Measurements from ENCODE around the gene SDK1. TPM values are rescaled to one million over a fixed set of nuclear protein-coding genes. Genes with fewer than 3 reads are reported as not detected.

Gene SDK1
- total RNA-seq, 1 donor, result 0.36 TPM

DNA sequence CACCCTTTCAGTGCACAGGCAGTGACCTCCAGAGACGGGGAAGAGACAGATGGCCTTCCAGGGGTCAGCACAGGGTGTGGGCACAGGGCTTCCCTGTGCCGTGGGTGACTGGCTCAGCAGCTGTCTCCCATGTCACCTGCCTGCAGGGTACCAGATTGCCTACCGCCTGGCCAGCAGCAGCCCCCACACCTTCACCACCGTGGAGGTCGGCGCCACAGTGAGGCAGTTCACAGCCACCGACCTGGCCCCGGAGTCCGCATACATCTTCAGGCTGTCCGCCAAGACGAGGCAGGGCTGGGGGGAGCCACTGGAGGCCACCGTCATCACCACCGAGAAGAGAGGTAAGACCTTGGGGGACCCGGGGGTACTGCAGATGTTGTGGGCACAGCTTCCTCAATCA is 844.5 kb downstream of the SDK1 start:
- Histone ChIP-seq H3K9me3 (ENCODE audit: low read depth, low read length) (no peaks in the 10 kb centered on the region), H3K4me2 (ENCODE audit: insufficient read depth, low read length) (no peak overlapping the region), H3K4me1 (ENCODE audit: insufficient read depth, low read length) (no peaks in the 10 kb centered on the region), H3K4me3 (ENCODE audit: insufficient read depth, low read length) (no peak overlapping the region), H3K79me2 (ENCODE audit: insufficient read depth, low read length) (no peaks in the 10 kb centered on the region), H3K27me3 (ENCODE audit: insufficient read depth, low read length) (no peaks in the 10 kb centered on the region), H3K27ac (ENCODE audit: low read depth, low read length) (no peak overlapping the region), H3K36me3 (ENCODE audit: insufficient read depth, low read length) (no peaks in the 10 kb centered on the region), H2AFZ (ENCODE audit: low read length) (no peak overlapping the region), H4K20me1 (ENCODE audit: insufficient read depth, low read length) (no peaks in the 10 kb centered on the region)
- DNase-seq (ENCODE audit: insufficient read length, low spot score, missing footprints), result peak; percentile 49
- TF ChIP-seq, protein P1, sequence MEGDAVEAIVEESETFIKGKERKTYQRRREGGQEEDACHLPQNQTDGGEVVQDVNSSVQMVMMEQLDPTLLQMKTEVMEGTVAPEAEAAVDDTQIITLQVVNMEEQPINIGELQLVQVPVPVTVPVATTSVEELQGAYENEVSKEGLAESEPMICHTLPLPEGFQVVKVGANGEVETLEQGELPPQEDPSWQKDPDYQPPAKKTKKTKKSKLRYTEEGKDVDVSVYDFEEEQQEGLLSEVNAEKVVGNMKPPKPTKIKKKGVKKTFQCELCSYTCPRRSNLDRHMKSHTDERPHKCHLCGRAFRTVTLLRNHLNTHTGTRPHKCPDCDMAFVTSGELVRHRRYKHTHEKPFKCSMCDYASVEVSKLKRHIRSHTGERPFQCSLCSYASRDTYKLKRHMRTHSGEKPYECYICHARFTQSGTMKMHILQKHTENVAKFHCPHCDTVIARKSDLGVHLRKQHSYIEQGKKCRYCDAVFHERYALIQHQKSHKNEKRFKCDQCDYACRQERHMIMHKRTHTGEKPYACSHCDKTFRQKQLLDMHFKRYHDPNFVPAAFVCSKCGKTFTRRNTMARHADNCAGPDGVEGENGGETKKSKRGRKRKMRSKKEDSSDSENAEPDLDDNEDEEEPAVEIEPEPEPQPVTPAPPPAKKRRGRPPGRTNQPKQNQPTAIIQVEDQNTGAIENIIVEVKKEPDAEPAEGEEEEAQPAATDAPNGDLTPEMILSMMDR (IDR thresholded peaks at IDR 0.05; ENCODE audit: extremely low read depth, low read depth, low read length), result no peak

DNA sequence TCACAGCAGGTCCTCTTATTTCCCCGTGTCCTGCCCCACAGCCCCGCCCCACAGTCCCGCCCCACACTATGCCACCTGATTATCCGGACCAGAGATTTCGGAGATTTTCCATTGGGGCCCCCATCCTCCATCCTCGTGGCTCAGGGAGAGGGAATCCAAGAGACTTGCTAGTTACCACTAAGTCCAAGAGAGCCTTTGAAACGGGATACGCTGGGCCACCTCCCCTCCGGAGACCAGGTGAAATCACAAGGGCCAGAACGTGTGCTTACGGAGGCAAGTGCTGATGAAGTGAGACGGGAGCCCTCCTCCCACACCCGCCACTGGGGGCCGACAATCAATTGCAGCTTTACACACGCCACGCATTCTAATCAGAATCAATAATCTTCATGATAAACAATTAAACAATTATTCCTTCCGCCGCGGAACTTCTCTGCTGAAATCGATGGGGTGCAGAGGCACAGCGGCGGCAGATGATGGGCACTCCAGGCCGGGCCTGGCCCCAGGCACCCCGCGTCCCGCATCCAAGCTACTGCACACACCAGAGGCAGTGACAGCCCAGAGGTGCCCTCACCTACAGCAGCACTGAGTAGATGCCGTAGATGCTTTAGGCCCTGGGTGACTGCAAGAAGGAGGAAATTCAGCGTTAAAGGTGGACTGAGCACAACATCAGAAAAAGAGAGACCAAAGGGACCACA is 847.0 kb downstream of the SDK1 start:
- DNase-seq (ENCODE audit: insufficient read length, low spot score, missing footprints), result peak; percentile 42
- Histone ChIP-seq H3K36me3 (ENCODE audit: insufficient read depth, low read length) (no peaks in the 10 kb centered on the region), H3K4me3 (ENCODE audit: insufficient read depth, low read length) (no peak overlapping the region), H2AFZ (ENCODE audit: low read length) (no peak overlapping the region), H3K9me3 (ENCODE audit: low read depth, low read length) (no peaks in the 10 kb centered on the region), H3K4me1 (ENCODE audit: insufficient read depth, low read length) (no peaks in the 10 kb centered on the region), H3K4me2 (ENCODE audit: insufficient read depth, low read length) (no peak overlapping the region), H3K27me3 (ENCODE audit: insufficient read depth, low read length) (no peaks in the 10 kb centered on the region), H3K79me2 (ENCODE audit: insufficient read depth, low read length) (no peaks in the 10 kb centered on the region), H3K27ac (ENCODE audit: low read depth, low read length) (no peak overlapping the region), H4K20me1 (ENCODE audit: insufficient read depth, low read length) (no peaks in the 10 kb centered on the region)
- TF ChIP-seq, protein P1 (IDR thresholded peaks at IDR 0.05; ENCODE audit: extremely low read depth, low read depth, low read length), result no peak

DNA sequence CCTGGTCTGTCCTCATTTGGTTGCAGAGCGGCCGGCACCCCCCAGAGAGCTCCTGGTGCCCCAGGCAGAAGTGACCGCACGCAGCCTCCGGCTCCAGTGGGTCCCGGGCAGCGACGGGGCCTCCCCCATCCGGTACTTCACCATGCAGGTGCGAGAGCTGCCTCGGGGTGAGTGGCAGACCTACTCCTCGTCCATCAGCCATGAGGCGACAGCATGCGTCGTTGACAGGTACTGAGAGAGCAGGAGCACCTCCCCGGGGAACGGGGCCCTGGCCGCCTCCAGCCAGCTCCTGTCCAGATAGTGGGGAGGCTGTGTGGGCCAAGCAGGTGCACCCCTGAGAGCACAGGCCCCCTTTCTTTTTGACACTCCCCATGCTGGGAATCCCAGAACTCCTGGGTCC is 848.2 kb downstream of the SDK1 start:
- TF ChIP-seq, protein P1 (IDR thresholded peaks at IDR 0.05; ENCODE audit: extremely low read depth, low read depth, low read length), result no peak
- Histone ChIP-seq H3K27ac (ENCODE audit: low read depth, low read length) (no peak overlapping the region), H3K79me2 (ENCODE audit: insufficient read depth, low read length) (no peaks in the 10 kb centered on the region), H3K9me3 (ENCODE audit: low read depth, low read length) (no peaks in the 10 kb centered on the region), H3K4me1 (ENCODE audit: insufficient read depth, low read length) (no peaks in the 10 kb centered on the region), H3K4me3 (ENCODE audit: insufficient read depth, low read length) (no peak overlapping the region), H3K4me2 (ENCODE audit: insufficient read depth, low read length) (no peak overlapping the region), H2AFZ (ENCODE audit: low read length) (no peak overlapping the region), H3K27me3 (ENCODE audit: insufficient read depth, low read length) (no peaks in the 10 kb centered on the region), H4K20me1 (ENCODE audit: insufficient read depth, low read length) (no peaks in the 10 kb centered on the region), H3K36me3 (ENCODE audit: insufficient read depth, low read length) (no peaks in the 10 kb centered on the region)
- no peak for DNase-seq (ENCODE audit: insufficient read length, low spot score, missing footprints)

DNA sequence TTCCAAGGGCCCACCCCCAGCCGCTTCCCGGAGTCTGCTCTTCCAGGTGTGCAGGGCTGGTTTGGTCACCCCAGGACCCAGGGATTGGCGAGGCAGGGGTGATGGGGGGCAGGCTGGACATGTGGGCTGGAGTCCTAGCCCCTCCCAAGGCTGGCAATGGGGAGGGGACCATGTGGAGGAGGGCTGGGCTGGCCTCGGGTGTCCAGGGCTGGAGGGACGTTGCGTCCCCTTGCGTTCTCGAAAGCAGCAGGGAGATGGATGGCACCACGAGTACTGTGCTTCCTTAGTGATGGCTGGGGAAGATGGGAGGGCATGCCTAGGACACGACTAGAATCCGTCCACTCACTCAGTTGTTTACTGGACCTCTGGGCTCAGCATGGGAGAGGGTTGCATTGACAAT is 848.6 kb downstream of the SDK1 start:
- Histone ChIP-seq H3K4me1 (ENCODE audit: insufficient read depth, low read length) (no peaks in the 10 kb centered on the region), H3K4me3 (ENCODE audit: insufficient read depth, low read length) (no peak overlapping the region), H3K36me3 (ENCODE audit: insufficient read depth, low read length) (no peaks in the 10 kb centered on the region), H3K27me3 (ENCODE audit: insufficient read depth, low read length) (no peaks in the 10 kb centered on the region), H4K20me1 (ENCODE audit: insufficient read depth, low read length) (no peaks in the 10 kb centered on the region), H2AFZ (ENCODE audit: low read length) (no peak overlapping the region), H3K9me3 (ENCODE audit: low read depth, low read length) (no peaks in the 10 kb centered on the region), H3K27ac (ENCODE audit: low read depth, low read length) (no peak overlapping the region), H3K79me2 (ENCODE audit: insufficient read depth, low read length) (no peaks in the 10 kb centered on the region), H3K4me2 (ENCODE audit: insufficient read depth, low read length) (no peak overlapping the region)
- peak; percentile 68 for DNase-seq (ENCODE audit: insufficient read length, low spot score, missing footprints)
- TF ChIP-seq, protein P1 (IDR thresholded peaks at IDR 0.05; ENCODE audit: extremely low read depth, low read depth, low read length), result no peak

Data from osteoblast (primary cell).